CD1c-positive myeloid dendritic cell (primary cell): ENCODE measurements around the gene NEDD8.
"Not testable (repeated sequence)": the region's sequence is repeated elsewhere in the genome, so short reads cannot be mapped to it uniquely, and the experiment has no call there.

Source experiments
- DNase-seq: peaks from one replicate; pipeline ENCODE4 v3.0.0-alpha.2; 2016; ENCODE audit errors: extremely low spot score

The NEDD8 gene

GRCh38 chr14:24247422-24247821 is 15.3 kb upstream of the NEDD8 start:
- no peak for DNase-seq

- peak; percentile 17 for DNase-seq
Observed at GRCh38 chr14:24246765-24247212, 14.6 kb upstream of the NEDD8 start.

DNA sequence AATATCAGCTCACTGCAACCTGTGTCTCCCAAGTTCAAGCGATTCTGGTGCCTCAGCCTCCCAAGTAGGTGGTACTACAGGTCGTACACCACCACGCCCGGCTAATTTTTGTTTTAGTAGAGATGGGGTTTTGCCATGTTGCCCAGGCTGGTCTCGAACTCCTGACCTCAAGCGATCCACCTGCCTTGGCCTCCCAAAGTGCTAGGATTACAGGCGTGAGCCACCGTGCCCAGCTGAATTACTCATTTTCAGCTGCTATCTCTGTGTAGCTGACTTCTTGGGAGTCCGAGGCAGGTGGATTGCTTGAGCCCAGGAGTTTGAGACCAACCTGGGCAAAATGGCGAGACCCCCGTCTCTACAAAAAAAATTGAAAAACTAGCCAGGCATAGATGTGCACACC is 13.2 kb upstream of the NEDD8 start:
- DNase-seq: not testable (repeated sequence)

- peak; percentile 45 for DNase-seq
Observed at GRCh38 chr14:24243336-24243836, 11.2 kb upstream of the NEDD8 start.

DNA sequence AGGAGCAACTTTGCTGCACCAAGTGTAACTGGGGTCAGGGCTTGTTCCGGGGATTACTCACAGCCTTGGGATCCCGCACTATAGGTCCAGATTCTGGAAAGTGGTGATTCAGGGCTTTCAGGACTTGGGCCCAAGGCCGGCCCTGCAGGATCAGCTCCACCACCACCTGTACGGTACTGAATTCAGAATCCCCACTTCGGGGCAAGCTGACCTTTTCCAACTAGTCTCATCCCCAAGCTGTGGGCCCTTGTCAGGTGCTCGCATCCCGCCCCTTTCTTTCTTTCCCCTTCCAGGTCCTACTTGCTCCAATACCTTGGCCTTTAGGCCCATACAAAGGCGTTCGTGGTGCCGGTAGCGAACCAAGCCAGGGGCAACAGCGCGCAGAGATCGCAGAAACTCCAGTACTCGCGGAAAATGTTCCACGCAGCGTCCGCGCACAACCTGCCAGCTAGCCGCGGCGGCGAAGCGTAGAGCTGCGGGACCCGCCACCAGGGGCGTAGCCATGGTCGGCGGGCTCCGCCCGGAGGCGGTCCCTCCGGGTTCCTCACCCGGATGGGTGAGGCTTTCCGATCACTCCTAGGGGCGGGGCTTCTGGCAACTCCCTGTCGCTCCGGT is 9.8 kb upstream of the NEDD8 start:
- peak; percentile 96 for DNase-seq

- no peak for DNase-seq
Observed at GRCh38 chr14:24240110-24240918, 8.1 kb upstream of the NEDD8 start.

GRCh38 chr14:24238527-24239037 is 6.4 kb upstream of the NEDD8 start:
- DNase-seq: no peak

- no peak for DNase-seq
Observed at GRCh38 chr14:24238123-24238522, 6.0 kb upstream of the NEDD8 start.

GRCh38 chr14:24237463-24237955 is 5.3 kb upstream of the NEDD8 start:
- no peak for DNase-seq

DNA sequence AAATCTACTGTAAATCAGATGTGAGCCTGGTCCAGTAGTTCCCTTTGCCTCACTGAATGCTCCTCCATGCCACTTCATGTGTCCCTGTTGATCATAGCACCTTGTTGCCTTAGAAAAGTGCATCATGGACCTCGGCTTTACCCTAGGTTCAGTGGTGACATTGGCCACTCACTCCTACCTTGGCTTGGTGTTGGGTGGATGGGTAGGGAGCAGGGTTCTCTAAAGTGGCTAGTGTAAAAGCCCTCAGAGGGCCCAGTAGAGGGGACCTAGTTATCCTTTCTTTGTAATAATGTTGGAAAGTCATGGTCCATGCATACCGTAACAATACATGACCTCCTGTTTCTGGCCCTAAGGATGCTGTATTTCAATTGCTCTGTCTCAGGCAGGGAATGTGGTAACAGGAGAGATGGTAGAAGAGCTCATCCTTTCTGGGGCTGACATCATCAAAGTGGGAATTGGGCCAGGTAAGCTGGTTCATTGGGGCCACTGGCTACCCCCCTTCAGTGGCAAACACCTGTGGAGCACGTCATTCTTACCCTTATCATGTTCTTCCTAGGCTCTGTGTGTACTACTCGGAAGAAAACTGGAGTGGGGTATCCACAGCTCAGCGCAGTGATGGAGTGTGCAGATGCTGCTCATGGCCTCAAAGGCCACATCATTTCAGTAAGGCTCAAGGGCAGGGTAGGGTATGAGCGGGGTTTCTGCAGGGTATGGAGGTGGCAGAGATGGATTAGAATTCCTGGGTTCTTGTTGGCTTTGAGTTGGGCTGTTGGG is 4.7 kb upstream of the NEDD8 start:
- DNase-seq: no peak

DNA sequence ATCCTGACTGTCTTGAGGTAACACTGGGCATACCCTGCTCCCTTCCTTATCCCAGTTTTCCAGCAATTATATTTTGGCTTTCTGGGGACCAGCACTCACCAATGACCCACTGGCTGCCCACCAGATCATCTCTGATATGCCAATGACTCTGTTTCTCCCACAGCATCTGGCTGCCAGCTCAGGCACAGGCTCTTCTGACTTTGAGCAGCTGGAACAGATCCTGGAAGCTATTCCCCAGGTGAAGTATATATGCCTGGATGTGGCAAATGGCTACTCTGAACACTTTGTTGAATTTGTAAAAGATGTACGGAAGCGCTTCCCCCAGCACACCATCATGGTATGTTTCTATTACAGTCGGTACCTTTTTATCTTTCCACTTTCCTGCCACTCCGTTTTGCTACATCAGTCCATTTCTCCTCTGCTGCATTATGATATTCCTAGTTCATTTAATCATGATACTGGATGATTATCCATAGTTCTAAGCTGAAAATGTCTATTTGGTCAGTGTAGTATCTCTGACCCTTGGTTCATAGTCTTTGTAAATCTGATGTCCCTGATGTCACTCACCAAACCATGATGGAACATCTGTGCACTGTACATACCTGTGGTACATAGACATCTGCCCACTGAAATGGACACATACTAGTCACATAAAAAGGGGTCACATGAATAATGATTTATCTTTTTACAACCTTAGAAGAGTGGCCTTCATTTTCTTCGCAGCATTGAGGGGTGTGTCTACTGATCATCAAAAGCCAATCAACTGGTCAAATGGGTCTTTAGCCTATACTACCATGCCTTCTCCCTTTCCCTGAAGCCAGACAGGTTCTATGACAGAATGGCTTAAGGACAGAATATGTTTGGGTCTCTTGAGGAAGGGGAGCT is 3.9 kb upstream of the NEDD8 start:
- no peak for DNase-seq

- DNase-seq: no peak
Observed at GRCh38 chr14:24234095-24235005, 2.2 kb upstream of the NEDD8 start.

DNA sequence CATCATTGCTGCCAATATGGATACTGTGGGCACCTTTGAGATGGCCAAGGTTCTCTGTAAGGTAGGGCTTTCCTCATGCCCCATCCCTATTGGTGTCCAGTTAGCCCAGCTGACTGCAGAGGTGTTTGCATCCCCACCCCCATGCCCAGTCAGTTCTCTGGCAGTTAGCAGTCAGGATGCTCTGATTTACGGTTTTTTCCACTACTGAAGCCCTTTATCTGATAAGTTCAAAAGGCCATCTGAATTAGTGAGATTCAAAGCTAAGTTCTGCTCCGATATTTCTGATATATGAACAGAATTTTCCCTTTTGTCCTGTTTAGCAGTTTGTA is 1.3 kb upstream of the NEDD8 start:
- DNase-seq: no peak

- no peak for DNase-seq
Observed at GRCh38 chr14:24232645-24233537, 724 bp upstream of the NEDD8 start, which contains the start of gene GMPR2. Gene GMPR2 (plus strand): TSS chr14:24232929. CDS start chr14:24233254, 325 bp downstream.

DNA sequence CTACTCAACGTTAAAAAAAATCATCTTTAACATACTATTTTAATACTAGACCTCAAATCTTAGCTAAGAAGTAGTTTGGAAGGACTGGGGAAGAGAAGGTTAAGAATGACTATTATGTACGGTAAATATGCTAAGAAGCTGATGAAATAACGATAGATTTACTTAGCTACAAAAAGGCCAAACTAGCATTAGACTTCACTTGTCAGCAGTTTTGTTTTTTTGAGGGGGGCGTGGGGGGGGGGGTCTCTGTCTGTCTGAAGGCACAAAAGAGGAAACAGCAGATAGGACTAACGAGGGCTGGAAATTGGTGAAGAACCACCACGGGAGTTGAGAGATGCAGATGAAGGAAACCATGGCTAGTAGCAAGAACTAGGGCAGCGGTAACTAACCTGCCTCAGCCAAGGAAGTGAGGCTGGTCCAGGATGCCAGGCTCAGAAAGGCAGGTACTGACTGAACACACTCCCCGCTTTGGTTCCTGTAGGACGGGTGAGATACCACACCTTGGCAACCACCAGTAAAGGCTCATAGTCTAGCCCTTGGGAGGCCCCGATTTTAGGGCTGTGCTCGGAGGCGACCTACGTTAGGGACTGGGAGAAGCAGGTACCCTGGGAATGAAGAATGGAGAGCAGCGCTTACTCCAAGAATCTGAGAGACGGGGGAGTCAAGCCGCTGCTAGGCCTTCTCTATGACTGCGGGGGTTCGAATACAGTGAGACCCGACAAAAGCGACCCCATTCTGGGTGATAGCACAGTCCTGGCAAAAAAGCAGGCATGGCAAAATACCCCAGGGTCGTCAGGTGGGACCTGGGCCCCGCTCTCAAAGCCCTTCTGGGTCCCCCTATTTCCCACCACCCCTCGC is 675 bp downstream of the NEDD8 start:
- no peak for DNase-seq

DNA sequence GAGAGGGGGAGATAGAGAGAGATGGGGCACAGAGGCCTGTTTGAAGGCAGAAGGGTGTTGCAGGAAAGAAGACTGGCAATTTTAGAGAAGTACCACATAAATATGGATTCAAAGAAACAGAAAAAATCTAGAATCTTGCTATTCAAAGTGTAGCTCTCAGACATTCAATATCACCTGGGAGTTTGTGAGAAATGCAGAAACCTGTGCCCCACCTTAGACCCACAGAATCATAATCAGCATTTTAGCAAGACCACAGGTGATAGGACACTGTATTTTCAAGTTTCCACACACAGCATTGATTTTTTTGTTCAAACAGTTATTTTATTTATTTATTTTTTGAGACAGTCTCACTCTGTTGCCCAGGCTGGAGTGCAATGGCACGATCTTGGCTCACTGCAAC is 3.3 kb downstream of the NEDD8 start:
- no peak for DNase-seq

DNA sequence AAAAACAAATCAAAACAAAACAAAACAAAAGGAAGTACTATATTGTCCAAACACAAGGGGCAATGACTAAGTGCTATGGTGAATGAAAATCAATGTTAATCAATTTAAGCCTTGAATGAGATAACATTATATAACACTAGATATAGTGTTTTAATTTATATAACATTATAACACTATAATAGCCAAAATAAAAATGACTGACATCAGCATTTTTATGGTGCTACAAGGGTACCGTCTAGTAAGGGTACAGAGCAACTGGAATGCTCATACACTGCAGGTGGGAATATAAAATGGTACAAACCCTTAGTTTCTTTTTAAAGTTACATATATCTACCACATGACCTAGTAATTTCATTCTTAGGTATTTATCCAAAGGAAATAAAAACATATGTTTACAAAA is 5.7 kb downstream of the NEDD8 start:
- DNase-seq: no peak

GRCh38 chr14:24224618-24225071 is 7.5 kb downstream of the NEDD8 start:
- DNase-seq: no peak
